ENCODE results near the gene ITGAD.

ITGAD gene

DNA sequence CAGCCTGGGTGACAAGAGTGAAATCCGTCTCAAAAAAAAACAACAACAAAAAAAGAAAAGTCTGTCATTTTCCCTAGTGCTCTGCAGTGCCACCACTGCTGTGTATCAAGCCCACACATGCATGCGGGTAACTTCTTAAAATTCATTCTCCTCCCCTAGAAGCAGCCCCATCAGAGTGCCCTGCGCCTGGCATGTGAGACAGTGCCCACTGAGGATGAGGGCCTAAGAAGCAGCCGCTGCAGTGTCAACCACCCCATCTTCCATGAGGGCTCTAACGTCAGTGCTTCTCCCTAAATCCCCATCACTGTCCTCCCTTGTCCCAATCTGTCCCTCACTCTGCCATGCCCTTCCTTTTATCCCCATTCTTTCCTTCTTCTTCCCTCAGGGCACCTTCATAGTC is 24.8 kb downstream of the ITGAD start:
- Histone ChIP-seq H3K4me1 (ENCODE audit: insufficient read depth, low read length, poor library complexity, severe bottlenecking) (peaks cover 30% of the 10 kb centered on the region), H3K27me3 (ENCODE audit: insufficient read depth, low read length, poor library complexity, severe bottlenecking) (no peaks in the 10 kb centered on the region), H2AFZ (ENCODE audit: low read length) (no peak overlapping the region), H4K20me1 (ENCODE audit: insufficient read depth, low read length, poor library complexity, severe bottlenecking) (no peaks in the 10 kb centered on the region), H3K9me2 (replicated peaks; ENCODE audit: low read depth, low read length) (no peaks in the 10 kb centered on the region), H3K79me2 (ENCODE audit: insufficient read depth, low read length) (no peaks in the 10 kb centered on the region), H3K36me3 (ENCODE audit: insufficient read depth, low read length) (no peaks in the 10 kb centered on the region), H3F3A (ENCODE audit: low read depth) (peaks cover 3% of the 10 kb centered on the region; the same call in 1 of the 2 replicates), H3K9me3 (ENCODE audit: insufficient read depth, low read depth, low read length) (no peaks in the 10 kb centered on the region), H3K4me3 (ENCODE audit: low read length, poor library complexity, severe bottlenecking) (no peak overlapping the region), H3K4me2 (ENCODE audit: low read depth, low read length, poor library complexity, severe bottlenecking) (no peak overlapping the region), H3K9ac (ENCODE audit: low read depth, low read length, poor library complexity, severe bottlenecking) (no peak overlapping the region)
- no peak for TF ChIP-seq EZH2phosphoT487 (IDR thresholded peaks at IDR 0.05; ENCODE audit: borderline replicate concordance)
- TF ChIP-seq, protein P1, sequence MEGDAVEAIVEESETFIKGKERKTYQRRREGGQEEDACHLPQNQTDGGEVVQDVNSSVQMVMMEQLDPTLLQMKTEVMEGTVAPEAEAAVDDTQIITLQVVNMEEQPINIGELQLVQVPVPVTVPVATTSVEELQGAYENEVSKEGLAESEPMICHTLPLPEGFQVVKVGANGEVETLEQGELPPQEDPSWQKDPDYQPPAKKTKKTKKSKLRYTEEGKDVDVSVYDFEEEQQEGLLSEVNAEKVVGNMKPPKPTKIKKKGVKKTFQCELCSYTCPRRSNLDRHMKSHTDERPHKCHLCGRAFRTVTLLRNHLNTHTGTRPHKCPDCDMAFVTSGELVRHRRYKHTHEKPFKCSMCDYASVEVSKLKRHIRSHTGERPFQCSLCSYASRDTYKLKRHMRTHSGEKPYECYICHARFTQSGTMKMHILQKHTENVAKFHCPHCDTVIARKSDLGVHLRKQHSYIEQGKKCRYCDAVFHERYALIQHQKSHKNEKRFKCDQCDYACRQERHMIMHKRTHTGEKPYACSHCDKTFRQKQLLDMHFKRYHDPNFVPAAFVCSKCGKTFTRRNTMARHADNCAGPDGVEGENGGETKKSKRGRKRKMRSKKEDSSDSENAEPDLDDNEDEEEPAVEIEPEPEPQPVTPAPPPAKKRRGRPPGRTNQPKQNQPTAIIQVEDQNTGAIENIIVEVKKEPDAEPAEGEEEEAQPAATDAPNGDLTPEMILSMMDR (conservative IDR thresholded peaks at IDR 0.05; ENCODE audit: low read length): no peak

DNA sequence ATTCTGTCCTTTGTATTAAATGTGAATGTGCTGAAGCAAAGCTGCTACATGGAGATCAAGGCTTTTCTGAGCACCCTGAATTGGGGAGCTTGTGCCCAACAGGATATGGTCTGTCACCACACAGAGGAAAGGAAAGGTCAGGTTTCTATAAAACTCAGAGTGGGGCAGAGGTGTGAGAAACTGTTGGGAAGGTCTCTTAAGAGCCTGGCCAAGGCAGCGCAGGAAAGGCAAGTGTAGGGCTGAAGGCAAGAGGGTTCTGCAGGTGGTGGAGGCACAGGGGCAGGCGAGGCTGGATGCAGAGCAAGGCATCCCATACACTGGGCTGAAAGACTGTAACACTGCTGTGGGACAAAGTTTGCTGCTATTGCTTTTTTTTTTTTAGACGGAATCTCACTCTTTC is 26.9 kb downstream of the ITGAD start:
- Histone ChIP-seq H3F3A (ENCODE audit: low read depth) (peaks cover 3% of the 10 kb centered on the region; the same call in 1 of the 2 replicates), H3K4me1 (ENCODE audit: insufficient read depth, low read length, poor library complexity, severe bottlenecking) (peaks cover 35% of the 10 kb centered on the region), H3K4me3 (ENCODE audit: low read length, poor library complexity, severe bottlenecking) (peak overlapping the region; percentile 18), H3K36me3 (ENCODE audit: insufficient read depth, low read length) (no peaks in the 10 kb centered on the region), H2AFZ (ENCODE audit: low read length) (no peak overlapping the region), H3K4me2 (ENCODE audit: low read depth, low read length, poor library complexity, severe bottlenecking) (peak overlapping the region; percentile 56), H3K9ac (ENCODE audit: low read depth, low read length, poor library complexity, severe bottlenecking) (peak overlapping the region; percentile 33), H3K9me3 (ENCODE audit: insufficient read depth, low read depth, low read length) (no peaks in the 10 kb centered on the region), H3K79me2 (ENCODE audit: insufficient read depth, low read length) (no peaks in the 10 kb centered on the region), H3K9me2 (replicated peaks; ENCODE audit: low read depth, low read length) (no peaks in the 10 kb centered on the region), H4K20me1 (ENCODE audit: insufficient read depth, low read length, poor library complexity, severe bottlenecking) (no peaks in the 10 kb centered on the region), H3K27me3 (ENCODE audit: insufficient read depth, low read length, poor library complexity, severe bottlenecking) (no peaks in the 10 kb centered on the region)
- TF ChIP-seq EZH2phosphoT487 (IDR thresholded peaks at IDR 0.05; ENCODE audit: borderline replicate concordance): no peak
- TF ChIP-seq, protein P1 (conservative IDR thresholded peaks at IDR 0.05; ENCODE audit: low read length): no peak

GRCh38 chr16:31421587-31421986 is 28.5 kb downstream of the ITGAD start:
- Histone ChIP-seq H3K9me3 (ENCODE audit: insufficient read depth, low read depth, low read length) (no peaks in the 10 kb centered on the region), H2AFZ (ENCODE audit: low read length) (no peak overlapping the region), H3F3A (ENCODE audit: low read depth) (peaks cover 3% of the 10 kb centered on the region; the same call in 1 of the 2 replicates), H4K20me1 (ENCODE audit: insufficient read depth, low read length, poor library complexity, severe bottlenecking) (no peaks in the 10 kb centered on the region), H3K9me2 (replicated peaks; ENCODE audit: low read depth, low read length) (no peaks in the 10 kb centered on the region), H3K4me1 (ENCODE audit: insufficient read depth, low read length, poor library complexity, severe bottlenecking) (peaks cover 35% of the 10 kb centered on the region), H3K9ac (ENCODE audit: low read depth, low read length, poor library complexity, severe bottlenecking) (no peak overlapping the region), H3K4me2 (ENCODE audit: low read depth, low read length, poor library complexity, severe bottlenecking) (peak overlapping the region; percentile 9), H3K79me2 (ENCODE audit: insufficient read depth, low read length) (no peaks in the 10 kb centered on the region), H3K27me3 (ENCODE audit: insufficient read depth, low read length, poor library complexity, severe bottlenecking) (no peaks in the 10 kb centered on the region), H3K4me3 (ENCODE audit: low read length, poor library complexity, severe bottlenecking) (no peak overlapping the region), H3K36me3 (ENCODE audit: insufficient read depth, low read length) (no peaks in the 10 kb centered on the region)
- TF ChIP-seq, protein P1 (conservative IDR thresholded peaks at IDR 0.05; ENCODE audit: low read length): no peak
- TF ChIP-seq EZH2phosphoT487 (IDR thresholded peaks at IDR 0.05; ENCODE audit: borderline replicate concordance): no peak

Data from Loucy (cell line).